ENCODE measurements around the gene NFE2L2.

Gene NFE2L2

GRCh38 chr2:177272765-177273164 is 8.2 kb upstream of the NFE2L2 start:
- Histone ChIP-seq H2BK120ac (ENCODE audit: low read depth, low read length) (no peak overlapping the region), H2AFZ (ENCODE audit: low read length) (no peak overlapping the region), H2AK5ac (ENCODE audit: low read depth, low read length) (no peak overlapping the region), H3K4me2 (ENCODE audit: insufficient read depth, low read length, poor library complexity, severe bottlenecking) (no peak overlapping the region), H3K4me3 (ENCODE audit: low read length in 2 of 2) (no peak overlapping the region), H3K14ac (ENCODE audit: low read length) (no peak overlapping the region), H3K18ac (ENCODE audit: low read length) (no peak overlapping the region), H2BK15ac (ENCODE audit: low read length) (no peak overlapping the region), H3K4ac (ENCODE audit: low read length) (no peak overlapping the region), H3K23ac (ENCODE audit: low read depth, low read length, poor library complexity) (no peak overlapping the region), H3K9ac (ENCODE audit: low read depth, low read length, poor library complexity) (no peak overlapping the region), H3K36me3 (replicated peaks in 1 of 2; ENCODE audit: control insufficient read depth in 2 of 2, insufficient read depth in 2 of 2, low read length in 2 of 2) (no peaks in the 10 kb centered on the region), H4K91ac (ENCODE audit: low read depth, low read length, poor library complexity) (no peak overlapping the region), H3K9me3 (replicated peaks in 1 of 2; ENCODE audit: control insufficient read depth in 2 of 2, insufficient read depth in 1 of 2, low read depth in 1 of 2, low read length in 2 of 2) (no peaks in the 10 kb centered on the region), H3K79me1 (ENCODE audit: low read depth, low read length) (no peaks in the 10 kb centered on the region), H3K4me1 (ENCODE audit: control insufficient read depth in 2 of 2, insufficient read depth in 1 of 2, low read depth in 1 of 2, low read length in 2 of 2) (no peaks in the 10 kb centered on the region), H3K27ac (replicated peaks; ENCODE audit: low read length) (no peak overlapping the region), H4K8ac (ENCODE audit: low read depth, low read length) (no peak overlapping the region), H2BK12ac (ENCODE audit: low read length) (no peak overlapping the region), H3K27me3 (ENCODE audit: control insufficient read depth in 3 of 3, insufficient read depth in 3 of 3, low read depth in 1 of 3, low read length in 3 of 3) (no peaks in the 10 kb centered on the region), H2BK5ac (ENCODE audit: low read length) (no peak overlapping the region)
- no CpG with 5 or more reads among the region's 2 CpGs for WGBS, 2 donors (ENCODE audit: extremely low coverage in 2 of 2, insufficient read length in 2 of 2, insufficient replicate concordance in 1 of 2)
- DNase-seq (ENCODE audit: low spot score), result no peak

- Histone ChIP-seq H3K27me3 (ENCODE audit: control insufficient read depth in 3 of 3, insufficient read depth in 3 of 3, low read depth in 1 of 3, low read length in 3 of 3) (no peaks in the 10 kb centered on the region), H3K79me1 (ENCODE audit: low read depth, low read length) (no peaks in the 10 kb centered on the region), H3K4me1 (ENCODE audit: control insufficient read depth in 2 of 2, insufficient read depth in 1 of 2, low read depth in 1 of 2, low read length in 2 of 2) (no peaks in the 10 kb centered on the region), H4K91ac (ENCODE audit: low read depth, low read length, poor library complexity) (no peak overlapping the region), H3K4me2 (ENCODE audit: insufficient read depth, low read length, poor library complexity, severe bottlenecking) (no peak overlapping the region), H2BK5ac (ENCODE audit: low read length) (no peak overlapping the region), H3K36me3 (replicated peaks in 1 of 2; ENCODE audit: control insufficient read depth in 2 of 2, insufficient read depth in 2 of 2, low read length in 2 of 2) (no peaks in the 10 kb centered on the region), H3K9ac (ENCODE audit: low read depth, low read length, poor library complexity) (no peak overlapping the region), H3K23ac (ENCODE audit: low read depth, low read length, poor library complexity) (no peak overlapping the region), H3K27ac (replicated peaks; ENCODE audit: low read length) (no peak overlapping the region), H3K9me3 (replicated peaks in 1 of 2; ENCODE audit: control insufficient read depth in 2 of 2, insufficient read depth in 1 of 2, low read depth in 1 of 2, low read length in 2 of 2) (no peaks in the 10 kb centered on the region), H2AK5ac (ENCODE audit: low read depth, low read length) (no peak overlapping the region), H4K8ac (ENCODE audit: low read depth, low read length) (no peak overlapping the region), H3K4me3 (ENCODE audit: low read length in 2 of 2) (no peak overlapping the region), H3K4ac (ENCODE audit: low read length) (no peak overlapping the region), H2BK12ac (ENCODE audit: low read length) (no peak overlapping the region), H2AFZ (ENCODE audit: low read length) (no peak overlapping the region), H3K18ac (ENCODE audit: low read length) (no peak overlapping the region), H3K14ac (ENCODE audit: low read length) (no peak overlapping the region), H2BK15ac (ENCODE audit: low read length) (no peak overlapping the region), H2BK120ac (ENCODE audit: low read depth, low read length) (no peak overlapping the region)
- no peak for DNase-seq (ENCODE audit: low spot score)
- WGBS, 2 donors (ENCODE audit: extremely low coverage in 2 of 2, insufficient read length in 2 of 2, insufficient replicate concordance in 1 of 2), result no CpG with 5 or more reads among the region's 1 CpG
Observed at GRCh38 chr2:177271981-177272666, 7.6 kb upstream of the NFE2L2 start.

- no peaks in the 10 kb centered on the region for H3K36me3 ChIP-seq (replicated peaks in 1 of 2; ENCODE audit: control insufficient read depth in 2 of 2, insufficient read depth in 2 of 2, low read length in 2 of 2)
- no peak overlapping the region for H3K4ac ChIP-seq (ENCODE audit: low read length)
- no CpG with 5 or more reads among the region's 4 CpGs for WGBS, 2 donors (ENCODE audit: extremely low coverage in 2 of 2, insufficient read length in 2 of 2, insufficient replicate concordance in 1 of 2)
- H2BK120ac ChIP-seq (ENCODE audit: low read depth, low read length), result no peak overlapping the region
- no peaks in the 10 kb centered on the region for H3K79me1 ChIP-seq (ENCODE audit: low read depth, low read length)
- no peak overlapping the region for H2BK12ac ChIP-seq (ENCODE audit: low read length)
- H3K4me1 ChIP-seq (ENCODE audit: control insufficient read depth in 2 of 2, insufficient read depth in 1 of 2, low read depth in 1 of 2, low read length in 2 of 2), result peaks cover 0 to 11% of the 10 kb centered on the region in 2 donors
- H2BK15ac ChIP-seq (ENCODE audit: low read length), result no peak overlapping the region
- H3K23ac ChIP-seq (ENCODE audit: low read depth, low read length, poor library complexity), result no peak overlapping the region
- no peaks in the 10 kb centered on the region for H3K9me3 ChIP-seq (replicated peaks in 1 of 2; ENCODE audit: control insufficient read depth in 2 of 2, insufficient read depth in 1 of 2, low read depth in 1 of 2, low read length in 2 of 2)
- H2BK5ac ChIP-seq (ENCODE audit: low read length), result no peak overlapping the region
- H3K4me2 ChIP-seq (ENCODE audit: insufficient read depth, low read length, poor library complexity, severe bottlenecking), result no peak overlapping the region
- no peaks in the 10 kb centered on the region for H3K27me3 ChIP-seq (ENCODE audit: control insufficient read depth in 3 of 3, insufficient read depth in 3 of 3, low read depth in 1 of 3, low read length in 3 of 3)
- H3K9ac ChIP-seq (ENCODE audit: low read depth, low read length, poor library complexity), result no peak overlapping the region
- H2AK5ac ChIP-seq (ENCODE audit: low read depth, low read length), result no peak overlapping the region
- DNase-seq (ENCODE audit: low spot score), result no peak
- no peak overlapping the region for H3K4me3 ChIP-seq (ENCODE audit: low read length in 2 of 2)
- H2AFZ ChIP-seq (ENCODE audit: low read length), result no peak overlapping the region
- H3K14ac ChIP-seq (ENCODE audit: low read length), result no peak overlapping the region
- H3K18ac ChIP-seq (ENCODE audit: low read length), result no peak overlapping the region
- no peak overlapping the region for H4K8ac ChIP-seq (ENCODE audit: low read depth, low read length)
- no peak overlapping the region for H3K27ac ChIP-seq (replicated peaks; ENCODE audit: low read length)
- H4K91ac ChIP-seq (ENCODE audit: low read depth, low read length, poor library complexity), result no peak overlapping the region
Observed at GRCh38 chr2:177270531-177270930, 6.0 kb upstream of the NFE2L2 start.

- no peak overlapping the region for H3K4me2 ChIP-seq (ENCODE audit: insufficient read depth, low read length, poor library complexity, severe bottlenecking)
- no peak for DNase-seq (ENCODE audit: low spot score)
- no peak overlapping the region for H3K18ac ChIP-seq (ENCODE audit: low read length)
- WGBS, 2 donors (ENCODE audit: extremely low coverage in 2 of 2, insufficient read length in 2 of 2, insufficient replicate concordance in 1 of 2), result no CpG with 5 or more reads among the region's 7 CpGs
- no peak overlapping the region for H3K9ac ChIP-seq (ENCODE audit: low read depth, low read length, poor library complexity)
- H2AFZ ChIP-seq (ENCODE audit: low read length), result no peak overlapping the region
- H3K9me3 ChIP-seq (replicated peaks in 1 of 2; ENCODE audit: control insufficient read depth in 2 of 2, insufficient read depth in 1 of 2, low read depth in 1 of 2, low read length in 2 of 2), result no peaks in the 10 kb centered on the region
- H2BK120ac ChIP-seq (ENCODE audit: low read depth, low read length), result no peak overlapping the region
- no peak overlapping the region for H3K27ac ChIP-seq (replicated peaks; ENCODE audit: low read length)
- H3K4ac ChIP-seq (ENCODE audit: low read length), result no peak overlapping the region
- H3K79me1 ChIP-seq (ENCODE audit: low read depth, low read length), result no peaks in the 10 kb centered on the region
- no peak overlapping the region for H4K8ac ChIP-seq (ENCODE audit: low read depth, low read length)
- H3K36me3 ChIP-seq (replicated peaks in 1 of 2; ENCODE audit: control insufficient read depth in 2 of 2, insufficient read depth in 2 of 2, low read length in 2 of 2), result no peaks in the 10 kb centered on the region
- H2BK12ac ChIP-seq (ENCODE audit: low read length), result no peak overlapping the region
- no peak overlapping the region for H2BK15ac ChIP-seq (ENCODE audit: low read length)
- no peak overlapping the region for H3K23ac ChIP-seq (ENCODE audit: low read depth, low read length, poor library complexity)
- H2BK5ac ChIP-seq (ENCODE audit: low read length), result no peak overlapping the region
- no peak overlapping the region for H3K4me3 ChIP-seq (ENCODE audit: low read length in 2 of 2)
- no peak overlapping the region for H2AK5ac ChIP-seq (ENCODE audit: low read depth, low read length)
- H3K4me1 ChIP-seq (ENCODE audit: control insufficient read depth in 2 of 2, insufficient read depth in 1 of 2, low read depth in 1 of 2, low read length in 2 of 2), result peaks cover 0 to 11% of the 10 kb centered on the region in 2 donors
- H3K27me3 ChIP-seq (ENCODE audit: control insufficient read depth in 3 of 3, insufficient read depth in 3 of 3, low read depth in 1 of 3, low read length in 3 of 3), result no peaks in the 10 kb centered on the region
- no peak overlapping the region for H3K14ac ChIP-seq (ENCODE audit: low read length)
- H4K91ac ChIP-seq (ENCODE audit: low read depth, low read length, poor library complexity), result no peak overlapping the region
Observed at GRCh38 chr2:177268901-177269300, 4.4 kb upstream of the NFE2L2 start.
